ENCODE measurements around the gene DCAF10. TPM values are rescaled to one million over a fixed set of nuclear protein-coding genes. Genes with fewer than 3 reads are reported as not detected.

Gene DCAF10
- total RNA-seq, 2 experiments from 2014 or later, result 12.8 to 20.8 TPM

GRCh38 chr9:37914701-37915358 is 114.2 kb downstream of the DCAF10 start:
- ChIA-PET POLR2A (no interaction called here), CTCF (ENCODE audit: unreplicated experiment) (interaction anchor here (0.6 kb wide), 1 partner anchor 18 kb away, joined by 3 read pairs; no protein-coding TSS in a partner anchor)
- H3K9me3 ChIP-seq (ENCODE audit: low read length), result no peaks in the 10 kb centered on the region
- no peak for DNase-seq (ENCODE audit: low spot score)
- no peak overlapping the region for H3K27ac ChIP-seq (ENCODE audit: low read depth, low read length, poor library complexity, severe bottlenecking)
- no peaks in the 10 kb centered on the region for H3K36me3 ChIP-seq (ENCODE audit: insufficient read depth, low read length)
- intact Hi-C loops (cut with micrococcal nuclease; ENCODE audit: unreplicated experiment), result loop anchor here (5.0 to 10.0 kb wide), 3 partner anchors 152 to 350 kb away; partner anchors contain the start of gene SHB
- H3K9me2 ChIP-seq (ENCODE audit: insufficient read depth, low read length), result no peaks in the 10 kb centered on the region
- no peaks in the 10 kb centered on the region for H4K20me1 ChIP-seq (ENCODE audit: insufficient read depth, low read length)
- TF ChIP-seq EZH2phosphoT487 (IDR thresholded peaks at IDR 0.05; ENCODE audit: borderline replicate concordance, low read depth, low read length) (no peak), CTCF (conservative IDR thresholded peaks at IDR 0.05; ENCODE audit: low read length) (no peak)
- peaks cover 9% of the 10 kb centered on the region for H3K4me1 ChIP-seq (ENCODE audit: insufficient read depth, low read length, poor library complexity, severe bottlenecking)
- no peaks in the 10 kb centered on the region for H3K79me2 ChIP-seq (ENCODE audit: insufficient read depth, low read depth, low read length)
- no peak overlapping the region for H2AFZ ChIP-seq (ENCODE audit: low read length)
- H3K4me3 ChIP-seq (ENCODE audit: low read depth, low read length, poor library complexity, severe bottlenecking), result no peak overlapping the region
- no peak overlapping the region for H3K4me2 ChIP-seq (ENCODE audit: low read length)
- no TSS peak for BruUV-seq (replicated peaks)

GRCh38 chr9:37915911-37916470 is 115.4 kb downstream of the DCAF10 start:
- no peak overlapping the region for H3K4me2 ChIP-seq (ENCODE audit: low read length)
- TF ChIP-seq EZH2phosphoT487 (IDR thresholded peaks at IDR 0.05; ENCODE audit: borderline replicate concordance, low read depth, low read length) (no peak), CTCF (conservative IDR thresholded peaks at IDR 0.05; ENCODE audit: low read length) (no peak)
- peaks cover 9% of the 10 kb centered on the region for H3K4me1 ChIP-seq (ENCODE audit: insufficient read depth, low read length, poor library complexity, severe bottlenecking)
- no peaks in the 10 kb centered on the region for H4K20me1 ChIP-seq (ENCODE audit: insufficient read depth, low read length)
- intact Hi-C loops (cut with micrococcal nuclease; ENCODE audit: unreplicated experiment), result loop anchor here (10.0 kb wide), 1 partner anchor 349 kb away; no protein-coding TSS in a partner anchor
- no peaks in the 10 kb centered on the region for H3K79me2 ChIP-seq (ENCODE audit: insufficient read depth, low read depth, low read length)
- POLR2A ChIA-PET, result interaction anchor here (0.6 kb wide), 1 partner anchor 25 kb away, joined by 3 read pairs; no protein-coding TSS in a partner anchor
- CTCF ChIA-PET (ENCODE audit: unreplicated experiment), result no interaction called here
- H3K36me3 ChIP-seq (ENCODE audit: insufficient read depth, low read length), result no peaks in the 10 kb centered on the region
- DNase-seq (ENCODE audit: low spot score), result no peak
- no TSS peak for BruUV-seq (replicated peaks)
- no peak overlapping the region for H3K27ac ChIP-seq (ENCODE audit: low read depth, low read length, poor library complexity, severe bottlenecking)
- H3K4me3 ChIP-seq (ENCODE audit: low read depth, low read length, poor library complexity, severe bottlenecking), result no peak overlapping the region
- no peaks in the 10 kb centered on the region for H3K9me2 ChIP-seq (ENCODE audit: insufficient read depth, low read length)
- H3K9me3 ChIP-seq (ENCODE audit: low read length), result no peaks in the 10 kb centered on the region
- no peak overlapping the region for H2AFZ ChIP-seq (ENCODE audit: low read length)

All from OCI-LY7 (cell line).